Colon (tissue), 2 donors: Measurements from ENCODE around the gene APLP1.
"Not testable (repeated sequence)": the region's sequence is repeated elsewhere in the genome, so short reads cannot be mapped to it uniquely, and the experiment has no call there.

Experiments
- FAIRE-seq: peaks from 2 replicates; lab custom pipeline; 2012; peaks lifted over from hg19 to GRCh38; lab: Jason Lieb, UNC
- donor health status: control.
- donor health status: control.

Gene APLP1

DNA sequence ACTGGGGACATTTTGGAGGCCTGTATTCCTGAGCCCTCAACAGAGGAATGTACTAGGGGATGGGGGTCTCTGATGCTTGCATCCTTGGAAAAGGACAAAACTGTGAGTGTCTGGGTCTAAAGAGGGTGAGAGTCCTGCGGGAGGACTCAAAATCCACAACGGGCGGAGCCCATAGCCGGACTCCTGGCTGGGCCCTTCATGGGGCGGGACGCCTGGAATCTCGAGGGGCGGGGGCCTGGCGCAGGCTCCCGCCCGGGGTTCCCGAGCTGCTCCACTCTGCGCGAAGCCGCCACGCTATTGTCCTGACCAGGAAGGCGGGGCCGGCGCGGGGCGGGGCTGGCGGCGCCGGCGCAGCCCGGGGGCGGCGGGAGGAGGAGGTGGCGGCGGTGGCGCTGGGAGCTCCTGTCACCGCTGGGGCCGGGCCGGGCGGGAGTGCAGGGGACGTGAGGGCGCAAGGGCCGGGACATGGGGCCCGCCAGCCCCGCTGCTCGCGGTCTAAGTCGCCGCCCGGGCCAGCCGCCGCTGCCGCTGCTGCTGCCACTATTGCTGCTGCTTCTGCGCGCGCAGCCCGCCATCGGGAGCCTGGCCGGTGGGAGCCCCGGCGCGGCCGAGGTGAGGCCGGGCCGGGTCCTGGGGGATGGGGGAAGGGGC lies at the start of gene APLP1:
Gene APLP1 (plus strand): TSS at position 403 of the 651 bp plus-strand sequence. CDS start 63 bp downstream, at position 466.
- FAIRE-seq, result no peak

DNA sequence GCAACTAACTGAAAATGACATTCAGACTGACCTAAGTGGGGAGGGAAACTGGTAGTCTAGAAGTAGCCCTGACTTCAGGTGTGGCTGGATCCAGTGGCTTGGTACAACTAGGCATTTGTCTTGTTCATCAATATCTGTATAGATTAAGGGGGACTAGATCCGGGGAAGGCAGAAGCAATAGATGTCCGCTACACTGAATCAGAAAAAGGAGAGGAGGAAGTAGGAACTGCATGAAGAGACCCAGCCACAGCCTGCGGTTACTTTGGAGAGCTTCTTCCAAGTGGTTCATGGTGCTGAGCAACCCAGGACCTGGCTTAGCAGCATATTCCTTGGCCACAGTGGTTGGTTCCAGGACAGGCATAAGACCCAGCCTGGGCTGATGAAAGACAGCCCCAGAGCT lies 45.8 kb upstream of the APLP1 start:
- no peak for FAIRE-seq

DNA sequence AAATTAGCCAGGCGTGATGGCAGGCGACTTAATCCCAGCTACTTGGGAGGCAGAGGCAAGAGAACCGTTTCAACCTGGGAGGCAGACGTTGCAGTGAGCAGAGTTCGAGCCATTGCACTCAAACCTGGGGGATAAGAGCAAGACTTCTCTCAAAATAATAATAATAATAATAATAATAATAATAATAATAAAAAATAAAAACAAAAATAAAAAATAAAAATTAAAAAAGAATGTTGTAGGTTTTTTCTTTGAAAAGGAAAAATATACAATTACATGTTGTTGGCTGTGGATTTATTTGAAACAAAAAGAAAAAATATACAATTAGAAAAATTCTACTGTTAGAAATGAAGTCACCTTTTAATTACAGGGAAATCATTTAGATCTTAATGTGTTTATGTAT lies 44.2 kb upstream of the APLP1 start:
- no peak for FAIRE-seq

DNA sequence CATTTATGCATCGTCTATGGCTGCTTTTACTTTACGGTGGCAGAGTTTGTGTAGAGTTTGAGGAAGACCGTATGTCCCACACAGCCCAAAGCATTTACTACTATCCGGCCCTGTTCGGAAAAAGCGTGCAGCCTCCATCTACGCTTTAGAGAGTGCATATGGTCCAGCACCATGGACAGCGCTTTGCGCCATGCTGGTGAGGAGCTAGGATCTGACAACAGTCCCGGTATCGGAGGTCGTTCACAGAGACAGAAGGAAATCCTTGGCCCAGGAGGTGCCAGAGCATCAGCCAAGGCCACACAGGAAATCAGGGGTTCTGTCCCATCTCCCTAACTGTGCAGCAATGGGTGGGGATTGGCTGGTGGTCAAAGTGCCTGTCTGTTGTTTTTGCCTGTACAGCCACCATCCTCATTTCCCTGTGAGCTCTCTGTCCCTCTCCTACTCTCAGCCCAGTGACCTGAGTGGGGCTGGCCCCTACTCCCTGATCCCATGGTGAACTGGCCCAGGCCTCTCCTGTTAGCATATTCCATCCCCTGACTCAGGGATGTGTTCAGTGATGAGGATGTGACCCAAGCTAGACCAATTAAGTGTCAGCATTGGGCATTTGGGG lies 39.6 kb upstream of the APLP1 start:
- no peak for FAIRE-seq

DNA sequence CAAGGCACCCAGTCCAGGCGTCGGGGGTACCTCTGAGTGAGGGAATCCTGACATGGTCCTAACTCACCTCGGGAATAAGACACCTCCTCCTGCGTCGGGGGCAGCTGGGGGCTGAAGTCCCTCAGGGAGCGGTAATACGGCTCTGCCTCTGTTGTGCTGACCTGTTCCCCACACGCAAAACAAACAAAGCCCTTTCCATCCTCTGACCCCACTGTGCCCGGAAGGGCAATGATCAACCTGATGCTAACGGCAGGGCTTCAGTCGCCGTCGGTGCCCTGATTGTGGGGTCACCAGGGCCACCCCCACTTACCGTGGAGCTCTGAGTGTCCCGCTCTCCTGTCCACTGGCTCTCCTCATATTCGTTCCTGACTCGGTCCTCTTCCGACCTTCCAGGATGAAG lies 37.4 kb upstream of the APLP1 start:
- FAIRE-seq, result no peak

DNA sequence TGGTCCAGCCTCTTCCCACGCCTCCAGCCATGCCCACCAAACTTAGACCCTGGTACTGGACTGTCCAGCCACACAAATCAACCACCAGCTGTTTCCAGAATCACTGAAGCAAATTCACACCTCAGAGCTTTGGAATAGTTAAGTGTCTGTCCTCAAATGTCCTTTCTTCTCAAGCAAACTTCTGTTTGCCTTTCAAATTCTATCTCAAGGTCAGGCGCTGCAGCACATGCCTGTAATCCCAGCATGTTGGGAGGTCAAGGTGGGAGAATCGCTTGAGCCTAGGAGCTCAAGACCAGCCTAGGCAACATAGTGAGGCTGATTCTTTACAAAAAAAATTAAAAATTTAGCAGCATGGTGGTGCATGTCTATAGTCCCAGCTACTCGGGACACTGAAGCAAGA lies 36.3 kb upstream of the APLP1 start:
- FAIRE-seq, result no peak

DNA sequence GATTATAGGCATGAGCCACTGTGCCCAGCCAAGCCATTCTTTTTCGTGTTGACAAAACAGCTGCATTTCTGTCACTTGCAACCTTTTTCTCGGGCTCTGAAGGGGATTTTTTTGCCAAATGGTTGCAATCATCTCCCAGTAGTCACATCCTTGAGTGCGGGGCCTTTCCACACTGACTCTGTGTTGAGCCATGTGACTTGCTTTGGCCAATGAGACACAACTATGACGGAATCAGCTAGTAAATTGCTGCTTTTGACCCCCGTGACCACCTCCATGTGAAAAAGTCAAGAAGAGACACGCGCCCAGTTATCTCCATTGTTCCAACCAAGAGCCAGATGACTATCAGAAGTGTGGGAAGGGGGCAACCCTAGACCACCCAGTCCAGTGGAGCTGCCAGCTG lies 34.4 kb upstream of the APLP1 start:
- no peak for FAIRE-seq

DNA sequence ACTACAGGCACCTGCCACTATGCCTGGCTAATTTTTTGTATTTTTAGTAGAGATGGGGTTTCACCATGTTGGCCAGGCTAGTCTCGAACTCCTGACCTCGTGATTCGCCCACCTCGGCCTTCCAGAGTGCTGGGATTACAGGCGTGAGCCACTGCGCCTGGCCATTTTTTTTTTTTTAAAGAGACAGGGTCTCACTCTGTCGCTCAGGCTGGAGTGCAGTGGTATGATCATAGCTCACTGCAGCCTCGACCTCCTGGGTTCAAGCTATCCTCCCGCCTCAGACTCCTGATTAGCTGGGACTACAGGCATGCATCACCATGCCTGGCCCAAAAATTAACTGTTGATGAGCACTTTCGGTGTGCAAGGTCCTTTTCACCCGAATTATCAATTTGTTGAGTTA lies 32.3 kb upstream of the APLP1 start:
- not testable (repeated sequence) for FAIRE-seq

DNA sequence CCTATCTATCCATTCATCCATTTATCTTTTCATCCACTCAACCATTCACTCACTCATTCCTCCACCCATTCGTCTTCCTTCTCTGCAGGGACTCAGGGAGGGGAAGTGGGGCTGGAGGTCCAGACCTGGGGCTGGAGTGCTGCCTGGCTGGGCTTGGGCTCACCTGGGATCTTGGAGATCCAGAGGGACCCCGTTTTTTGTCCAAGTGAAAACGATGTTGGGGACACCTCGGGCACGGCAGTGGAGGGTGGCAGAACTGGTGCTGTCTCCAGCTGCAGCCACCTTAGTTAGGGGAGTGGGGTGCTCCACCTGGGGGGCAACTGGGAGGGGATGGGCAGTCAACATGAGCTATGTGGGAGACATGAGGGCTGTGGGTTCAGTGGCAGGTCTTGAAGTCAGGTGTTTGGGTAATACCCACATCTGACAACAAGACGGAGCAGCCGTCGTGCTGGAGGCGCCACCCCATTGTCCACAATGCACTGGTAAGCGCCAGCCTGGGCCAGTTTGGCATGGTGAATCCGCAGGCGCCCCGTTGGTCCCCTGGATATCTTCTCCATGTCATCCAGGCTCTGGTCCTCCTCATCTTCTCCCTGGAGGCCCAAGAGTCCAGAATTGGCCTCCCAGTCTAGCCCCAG lies 26.3 kb upstream of the APLP1 start:
- FAIRE-seq, result no peak

DNA sequence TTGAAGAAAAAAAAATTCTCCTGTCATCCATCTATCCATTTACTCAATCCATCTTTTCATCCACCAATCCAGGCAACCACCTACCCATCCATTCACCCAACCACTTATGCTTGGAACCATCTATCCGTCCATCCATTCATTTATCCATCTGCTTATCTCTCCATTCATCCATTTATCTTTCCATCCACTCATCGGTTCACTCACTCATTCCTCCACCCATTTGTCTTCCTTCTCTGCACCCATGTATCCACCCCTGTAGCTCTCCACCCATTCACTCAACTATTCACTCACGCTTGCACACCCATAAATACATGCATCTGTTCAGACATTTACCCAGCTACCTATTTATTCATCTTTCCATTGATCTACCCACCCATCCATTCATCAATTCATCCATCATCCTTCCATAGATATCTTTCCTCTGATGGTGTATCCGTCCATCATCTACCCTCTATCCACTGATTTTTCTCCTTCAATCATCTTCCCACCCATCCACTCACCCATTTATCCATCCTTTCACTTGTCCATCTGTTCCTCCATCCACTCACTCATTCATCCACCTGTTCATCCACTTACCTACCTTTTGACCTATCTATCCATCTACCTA lies 25.6 kb upstream of the APLP1 start:
- FAIRE-seq, result no peak

DNA sequence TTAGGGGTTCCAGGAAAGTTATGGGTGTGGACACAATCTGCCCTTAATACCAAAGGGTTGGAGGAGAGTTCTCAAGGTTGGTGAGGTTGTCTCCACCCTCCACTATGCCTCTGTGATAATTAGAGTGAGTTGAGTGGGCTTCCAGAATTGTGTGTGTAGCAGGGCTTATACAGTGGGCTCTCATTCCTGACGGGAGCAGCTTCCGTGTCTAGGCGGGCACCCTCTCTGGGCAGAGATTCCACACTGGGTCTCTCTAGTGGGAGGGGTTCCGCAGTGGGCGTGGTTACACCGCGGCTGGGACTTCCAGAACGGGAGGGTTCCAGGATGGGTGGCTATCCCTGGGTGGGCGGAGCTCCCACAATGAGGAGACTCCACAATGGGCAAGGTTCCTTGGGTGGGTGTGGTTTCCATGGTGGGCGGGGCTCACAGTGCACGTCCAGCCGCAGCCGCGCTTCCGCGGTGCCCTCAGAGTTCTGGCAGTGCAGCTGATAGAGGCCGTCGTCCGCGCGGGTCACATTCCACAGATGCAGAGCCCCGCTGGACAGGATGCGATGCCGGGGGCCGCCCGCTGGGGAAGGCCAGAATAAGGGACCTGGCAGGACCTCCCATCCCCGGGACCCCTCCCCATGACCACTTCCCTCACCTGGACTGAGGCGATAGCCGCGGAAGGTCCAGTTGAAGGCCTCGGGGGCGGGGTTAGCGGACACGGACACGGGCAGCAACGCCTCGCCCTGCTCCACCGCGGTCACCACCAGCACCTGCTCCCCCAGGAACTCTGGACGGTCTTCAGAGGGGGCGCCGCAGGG lies 24.5 kb upstream of the APLP1 start:
- no peak for FAIRE-seq

DNA sequence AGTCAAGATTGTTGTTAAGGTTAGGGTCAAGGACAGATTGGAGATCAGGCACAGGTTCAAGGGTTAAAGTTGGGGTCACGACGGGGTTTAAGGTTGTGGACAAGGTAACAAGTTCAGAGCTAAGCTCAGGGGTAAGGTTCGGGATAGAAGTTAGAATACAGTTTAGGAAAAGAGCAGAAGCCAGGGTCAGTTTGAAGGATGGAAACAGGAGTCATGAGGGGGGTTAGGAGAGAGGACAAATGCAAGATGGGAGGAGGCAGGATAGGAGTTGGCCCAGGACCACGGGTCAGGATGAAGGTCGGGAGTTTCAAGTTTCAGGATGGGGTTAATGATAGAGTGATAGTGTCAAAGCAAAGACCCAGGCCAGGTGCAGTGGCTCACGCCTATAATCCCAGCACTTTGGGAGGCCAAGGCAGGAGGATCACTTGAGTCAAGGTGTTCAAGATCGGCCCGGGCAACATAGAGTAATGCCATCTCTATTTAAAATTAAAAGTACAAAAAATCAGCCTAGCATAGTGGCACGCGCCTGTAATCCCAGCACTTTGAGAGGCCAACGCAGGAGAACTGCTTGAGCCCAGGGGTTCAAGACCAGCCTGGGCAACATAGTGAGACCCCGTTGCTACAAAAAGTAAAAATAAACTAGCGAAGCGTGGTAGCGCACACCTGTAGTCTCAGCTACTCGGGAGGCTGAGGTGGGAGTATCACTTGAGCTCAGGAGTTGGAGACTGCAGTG lies 23.7 kb upstream of the APLP1 start:
- FAIRE-seq, result no peak

DNA sequence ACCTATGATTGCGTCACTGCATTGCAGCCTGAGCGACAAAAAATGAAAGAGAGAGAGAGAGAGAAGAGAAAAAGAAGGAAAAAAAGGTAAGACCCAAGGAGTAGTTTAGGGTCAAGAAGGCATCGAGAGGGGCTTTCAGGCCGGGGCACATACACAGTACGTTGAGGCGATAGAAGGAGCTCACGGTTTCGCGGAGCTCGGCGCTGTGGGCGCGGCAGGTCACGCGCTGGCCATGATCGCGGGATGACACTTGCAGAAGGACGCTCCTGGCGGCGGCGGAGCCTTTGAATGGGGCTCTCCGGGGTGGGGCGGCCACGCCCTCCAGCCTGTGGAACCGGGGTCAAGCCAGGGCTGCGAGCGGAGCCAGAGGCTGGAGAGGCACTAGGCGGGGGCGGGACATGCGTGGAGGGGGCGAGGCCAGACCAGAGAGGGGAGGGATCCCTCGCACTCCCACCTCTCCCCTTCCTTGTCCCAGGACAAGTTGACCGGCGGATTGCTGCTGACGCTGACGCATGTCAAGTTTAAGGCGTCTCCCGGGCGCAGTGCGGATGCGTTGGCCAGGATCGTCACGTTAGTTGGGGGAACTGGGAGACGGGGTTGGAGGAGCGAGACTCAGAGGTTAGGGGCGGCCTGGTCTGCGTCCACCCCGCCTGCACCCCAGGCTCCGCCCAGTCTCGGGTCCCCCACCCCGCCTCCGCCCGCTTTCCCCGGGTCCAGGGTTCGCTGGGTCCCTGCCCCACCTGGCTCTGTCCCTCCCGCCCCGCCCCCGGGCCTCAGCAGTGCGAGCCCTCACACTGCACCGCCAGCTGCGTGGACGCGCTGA lies 22.9 kb upstream of the APLP1 start:
- no peak for FAIRE-seq

DNA sequence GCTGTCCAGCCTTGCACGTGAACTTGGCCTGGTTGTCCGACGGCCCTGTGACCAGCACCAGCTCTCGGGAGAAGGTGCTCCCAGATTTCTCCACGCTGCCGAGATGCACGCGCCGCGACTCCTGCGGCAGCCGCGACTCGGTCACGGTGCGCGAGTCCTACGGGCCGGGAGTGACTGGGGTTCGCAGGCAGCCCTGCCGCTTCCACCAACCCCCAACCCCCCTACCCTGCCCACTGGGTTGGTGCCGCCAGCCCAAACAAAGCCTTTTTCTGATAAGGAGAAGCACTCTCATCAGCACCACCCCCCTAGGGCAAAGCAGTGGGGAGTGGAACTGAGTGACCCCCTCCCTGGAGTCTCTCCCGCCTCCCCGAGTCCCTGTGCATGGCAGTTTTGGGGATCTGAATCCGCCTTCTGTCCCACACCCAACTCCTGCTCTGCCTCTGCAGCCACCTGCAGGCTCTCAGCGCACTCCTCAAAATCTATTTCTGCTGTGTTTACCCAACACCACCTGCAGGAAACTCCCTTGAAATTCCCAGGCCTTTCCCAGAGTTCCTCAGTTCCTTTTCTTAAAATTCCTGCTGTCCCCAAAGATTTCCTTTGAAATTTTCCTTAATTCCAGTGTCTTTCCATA lies 22.2 kb upstream of the APLP1 start:
- no peak for FAIRE-seq

DNA sequence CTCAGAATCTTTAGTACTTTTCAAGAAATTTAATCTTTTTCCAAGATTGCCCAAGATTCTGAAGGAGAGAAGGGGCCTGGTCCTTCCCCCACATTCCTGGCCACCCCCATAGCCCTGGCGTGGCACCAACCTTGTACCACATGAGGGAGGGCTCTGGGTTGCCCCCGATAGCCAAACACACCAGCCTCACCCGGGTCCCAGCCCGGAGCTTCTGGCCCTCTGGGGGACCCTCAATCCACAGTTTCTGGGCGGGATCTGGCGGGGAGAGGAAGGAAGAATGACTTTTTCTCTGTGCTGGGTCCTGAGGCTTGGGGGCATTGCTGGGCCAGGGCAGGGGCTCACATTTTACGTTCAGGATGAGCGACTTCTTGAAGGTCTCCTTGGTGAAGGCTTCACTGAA lies 20.5 kb upstream of the APLP1 start:
- no peak for FAIRE-seq

DNA sequence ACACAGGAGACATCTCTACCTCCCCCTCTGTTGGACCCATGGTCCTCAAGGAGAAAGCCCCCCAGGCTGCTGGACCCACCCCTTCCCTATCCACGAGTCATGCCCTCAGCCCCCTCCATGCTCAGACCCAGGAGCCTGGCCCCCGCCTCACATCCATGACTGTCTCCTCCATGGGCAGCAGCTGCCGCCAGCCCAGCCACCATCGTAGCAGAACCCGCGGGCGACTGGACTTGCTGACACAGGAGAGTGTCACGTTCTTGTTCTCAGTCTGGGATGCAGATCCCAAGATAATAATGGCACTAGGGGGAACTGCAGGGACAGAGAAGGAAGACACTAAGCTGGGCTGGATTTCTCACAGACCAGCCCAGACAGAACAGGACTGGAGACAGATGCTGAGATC lies 19.9 kb upstream of the APLP1 start:
- FAIRE-seq, result no peak

DNA sequence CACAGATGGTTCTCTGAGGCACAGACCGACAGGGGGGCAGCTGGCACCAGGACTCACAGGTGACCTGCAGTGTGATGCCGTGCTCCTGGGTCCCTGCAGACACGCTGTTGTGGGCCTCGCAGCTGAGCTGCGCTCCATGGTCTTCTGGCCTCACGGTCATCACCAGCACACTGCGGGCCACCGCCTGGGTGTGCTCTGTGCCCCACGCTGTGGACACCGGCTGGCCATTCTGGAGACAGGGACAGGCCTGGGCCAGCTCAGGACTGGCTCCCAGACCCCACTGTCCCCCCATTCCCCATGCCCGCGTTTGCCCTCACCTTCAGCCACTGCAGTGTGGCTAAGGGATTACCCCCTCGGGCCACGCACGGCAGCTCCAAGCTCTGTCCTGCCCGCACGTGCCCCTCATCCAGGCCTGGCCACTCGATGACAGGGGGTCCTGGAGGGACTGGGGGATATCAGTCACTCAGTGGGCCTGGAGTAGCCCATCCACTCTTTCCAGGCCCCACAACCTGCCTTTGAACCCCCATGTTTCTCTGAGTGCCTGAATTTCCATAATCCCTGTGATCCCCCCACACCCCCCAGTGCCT lies 19.4 kb upstream of the APLP1 start:
- no peak for FAIRE-seq

DNA sequence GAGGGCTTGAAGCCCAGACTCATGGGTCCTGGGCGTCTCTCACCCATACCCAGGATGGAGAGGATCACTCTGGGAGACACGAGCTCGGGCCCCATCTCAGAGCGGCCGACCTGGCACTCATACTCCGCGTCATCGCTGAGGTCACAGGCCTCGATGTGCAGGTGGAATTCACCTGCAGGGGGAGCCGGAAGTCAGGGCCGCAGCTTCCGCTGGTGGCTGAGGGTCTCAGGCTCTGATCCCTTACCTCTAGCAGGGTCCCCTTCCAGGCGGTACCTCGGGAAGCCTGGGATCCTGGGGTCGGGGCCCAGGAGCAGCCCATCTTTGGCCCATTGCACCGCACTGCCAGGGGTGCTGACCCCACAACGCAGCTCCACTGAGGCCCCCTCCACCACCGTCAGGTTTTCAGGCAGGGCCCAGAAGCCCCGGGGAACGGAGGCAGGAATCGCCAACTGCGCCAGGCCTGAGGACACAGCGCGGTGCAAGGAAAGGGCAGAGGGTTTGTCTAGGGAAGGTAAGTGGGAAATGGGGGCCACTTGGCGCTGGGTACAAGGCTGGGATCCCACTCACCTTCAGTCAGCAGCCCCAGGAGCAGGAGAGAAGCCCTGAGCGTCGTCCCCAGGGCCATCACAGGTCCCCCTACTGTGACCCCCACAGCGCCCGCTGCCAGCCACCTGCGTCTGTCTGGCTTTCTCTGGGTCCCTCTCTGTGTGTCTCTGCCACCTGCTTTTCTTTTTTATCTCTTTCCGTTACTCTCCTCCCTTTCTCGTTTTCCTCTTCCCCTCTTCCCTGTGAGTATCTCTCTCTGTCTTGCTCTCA lies 17.0 kb upstream of the APLP1 start:
- no peak for FAIRE-seq
